ENCODE data around the gene PCDHA7.

GRCh38 chr5:140835622-140836510 lies 1.8 kb downstream of the PCDHA7 start:
- TF ChIP-seq CTCF (IDR thresholded peaks at IDR 0.05) = no peak
- no peak for TF ChIP-seq POLR2A (IDR thresholded peaks at IDR 0.05)

Measured in lower leg skin (tissue), 3 donors.